Measurements from ENCODE around the gene PCBP1. TPM values are rescaled to one million over a fixed set of nuclear protein-coding genes. Genes with fewer than 3 reads are reported as not detected.

PCBP1 gene
- total and polyA plus RNA-seq, 9 of the 15 experiments (the other 6 are each of a cell fraction or from before 2014, with no cell fraction given): 19.2 to 407 (median 78.1) TPM

DNA sequence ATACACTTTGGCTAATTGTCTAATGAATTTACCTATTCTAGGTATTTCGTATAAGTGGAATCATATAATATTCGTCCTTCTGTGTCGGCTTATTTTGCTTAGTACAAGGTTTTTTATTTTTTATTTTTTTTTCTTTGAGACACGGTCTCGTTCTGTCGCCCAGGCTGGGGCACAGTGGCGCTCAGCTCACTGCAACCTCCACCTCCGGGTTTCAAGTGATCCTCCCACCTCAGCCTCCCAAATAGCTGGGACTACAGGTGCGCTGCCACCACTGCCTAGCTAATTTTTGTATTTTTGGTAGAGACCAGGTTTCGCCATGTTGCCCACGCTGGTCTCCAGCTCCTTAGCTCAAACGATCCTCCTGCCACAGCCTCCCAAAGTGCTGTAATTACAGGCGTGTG, 38.2 kb downstream of the PCBP1 start:
- in situ Hi-C loops (cut with MboI) (no loop called here), intact Hi-C loops (cut with micrococcal nuclease) (loop anchor here (2.0 kb wide), 3 partner anchors 17 to 39 kb away; partner anchors contain the start of gene PCBP1)
- WGBS (ENCODE audit: insufficient coverage, low coverage, missing lambda C conversion rate): 68% methylated on average over 13 of the region's 13 CpGs
- Histone ChIP-seq H3K4me1 (replicated peaks in 1 of 2; ENCODE audit: control insufficient read depth in 2 of 2, insufficient read depth in 2 of 2, low read length in 2 of 2) (peaks cover 51 to 52% of the 10 kb centered on the region in 2 experiments), H3K36me3 (ENCODE audit: control insufficient read depth, insufficient read depth, low read length) (no peaks in the 10 kb centered on the region), H3K79me2 (ENCODE audit: control insufficient read depth, insufficient read depth, low read length) (peaks cover 12% of the 10 kb centered on the region; the same call in 2 of the 3 replicates), H4K20me1 (replicated peaks; ENCODE audit: control insufficient read depth, insufficient read depth, low read length) (no peaks in the 10 kb centered on the region), H3K9me3 (replicated peaks; ENCODE audit: control insufficient read depth, insufficient read depth, low read depth, low read length) (no peaks in the 10 kb centered on the region), H3K27me3 (ENCODE audit: control insufficient read depth in 2 of 2, insufficient read depth in 2 of 2, low read length in 2 of 2) (no peaks in the 10 kb centered on the region), H3K9ac (ENCODE audit: insufficient read depth in 1 of 2, low read depth in 2 of 2, low read length in 2 of 2) (peak overlapping the region; percentile 96 to 100), H3K9me1 (ENCODE audit: control insufficient read depth, insufficient read depth, low read length) (no peaks in the 10 kb centered on the region), H2AFZ (ENCODE audit: low read depth, low read length) (peak overlapping the region; percentile 76), H3K27ac (ENCODE audit: extremely low read depth, low read depth, low read length) (peak overlapping the region; percentile 100), H3K4me3 (peak overlapping the region; percentile 61; the same call in 1 of the 2 replicates), H3K4me2 (ENCODE audit: insufficient read depth, low read length) (peak overlapping the region; percentile 96)
- FAIRE-seq: no peak
- ChIA-PET CTCF (ENCODE audit: low intra/inter-chr PET ratio) (no interaction called here), POLR2A (interaction anchor here (0.8 to 3.3 kb wide), 12 partner anchors 9 to 327 kb away, joined by 3 to 74 read pairs (median 6); partner anchors contain the start of genes C2orf42, MXD1 and PCBP1)
- no peak for DNase-seq (ENCODE audit: extremely low read depth in 1 of 4, low spot score in 3 of 4)
- BruUV-seq (replicated peaks): no TSS peak
- no peak for ATAC-seq
- TF ChIP-seq NRF1 (conservative IDR thresholded peaks at IDR 0.05 in 1 of 2, IDR thresholded peaks at IDR 0.05 in 1 of 2) (peak in 1 of 2 experiments; percentile 57; a peak in 3 of 4 replicates), SNRNP70 (optimal IDR thresholded peaks at IDR 0.05; ENCODE audit: low read depth, low read length) (no peak), THRAP3 (IDR thresholded peaks at IDR 0.05; ENCODE audit: borderline replicate concordance) (no peak), POLR2AphosphoS2 (IDR thresholded peaks at IDR 0.05; ENCODE audit: low read length) (no peak), ARNT (IDR thresholded peaks at IDR 0.05) (0 out of 4 replicates have a peak, but pooled peaks of 1 of the 2 experiments have one; percentile 36), BRD9 (IDR thresholded peaks at IDR 0.05; ENCODE audit: low read depth, partially characterized antibody) (no peak), POLR3A (IDR thresholded peaks at IDR 0.05; ENCODE audit: borderline replicate concordance, extremely low read depth, insufficient read depth, insufficient read length) (no peak), HNRNPLL (IDR thresholded peaks at IDR 0.05; ENCODE audit: low read depth, low read length, poor library complexity, severe bottlenecking) (no peak)
- TF ChIP-seq, protein P1, sequence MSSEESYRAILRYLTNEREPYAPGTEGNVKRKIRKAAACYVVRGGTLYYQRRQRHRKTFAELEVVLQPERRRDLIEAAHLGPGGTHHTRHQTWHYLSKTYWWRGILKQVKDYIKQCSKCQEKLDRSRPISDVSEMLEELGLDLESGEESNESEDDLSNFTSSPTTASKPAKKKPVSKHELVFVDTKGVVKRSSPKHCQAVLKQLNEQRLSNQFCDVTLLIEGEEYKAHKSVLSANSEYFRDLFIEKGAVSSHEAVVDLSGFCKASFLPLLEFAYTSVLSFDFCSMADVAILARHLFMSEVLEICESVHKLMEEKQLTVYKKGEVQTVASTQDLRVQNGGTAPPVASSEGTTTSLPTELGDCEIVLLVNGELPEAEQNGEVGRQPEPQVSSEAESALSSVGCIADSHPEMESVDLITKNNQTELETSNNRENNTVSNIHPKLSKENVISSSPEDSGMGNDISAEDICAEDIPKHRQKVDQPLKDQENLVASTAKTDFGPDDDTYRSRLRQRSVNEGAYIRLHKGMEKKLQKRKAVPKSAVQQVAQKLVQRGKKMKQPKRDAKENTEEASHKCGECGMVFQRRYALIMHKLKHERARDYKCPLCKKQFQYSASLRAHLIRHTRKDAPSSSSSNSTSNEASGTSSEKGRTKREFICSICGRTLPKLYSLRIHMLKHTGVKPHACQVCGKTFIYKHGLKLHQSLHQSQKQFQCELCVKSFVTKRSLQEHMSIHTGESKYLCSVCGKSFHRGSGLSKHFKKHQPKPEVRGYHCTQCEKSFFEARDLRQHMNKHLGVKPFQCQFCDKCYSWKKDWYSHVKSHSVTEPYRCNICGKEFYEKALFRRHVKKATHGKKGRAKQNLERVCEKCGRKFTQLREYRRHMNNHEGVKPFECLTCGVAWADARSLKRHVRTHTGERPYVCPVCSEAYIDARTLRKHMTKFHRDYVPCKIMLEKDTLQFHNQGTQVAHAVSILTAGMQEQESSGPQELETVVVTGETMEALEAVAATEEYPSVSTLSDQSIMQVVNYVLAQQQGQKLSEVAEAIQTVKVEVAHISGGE (CRISPR knock-in tag; IDR thresholded peaks at IDR 0.05): no peak
- TF ChIP-seq, protein P2, sequence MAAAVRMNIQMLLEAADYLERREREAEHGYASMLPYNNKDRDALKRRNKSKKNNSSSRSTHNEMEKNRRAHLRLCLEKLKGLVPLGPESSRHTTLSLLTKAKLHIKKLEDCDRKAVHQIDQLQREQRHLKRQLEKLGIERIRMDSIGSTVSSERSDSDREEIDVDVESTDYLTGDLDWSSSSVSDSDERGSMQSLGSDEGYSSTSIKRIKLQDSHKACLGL (CRISPR knock-in tag; IDR thresholded peaks at IDR 0.05; ENCODE audit: borderline replicate concordance, poor library complexity, severe bottlenecking): no peak

All from K562 (cell line).